ENCODE measurements around the gene TMEFF2.

The TMEFF2 gene

GRCh38 chr2:192069417-192069816, 125.3 kb downstream of the TMEFF2 start:
- FAIRE-seq (no peak), DNase-seq (ENCODE audit: low spot score) (no peak)

GRCh38 chr2:192068966-192069365, 125.8 kb downstream of the TMEFF2 start:
- no peak for DNase-seq (ENCODE audit: low spot score)
- no peak for FAIRE-seq

GRCh38 chr2:192067631-192068030, 127.1 kb downstream of the TMEFF2 start:
- DNase-seq (ENCODE audit: low spot score) (no peak), FAIRE-seq (no peak)

GRCh38 chr2:192064459-192064858, 130.3 kb downstream of the TMEFF2 start:
- no peak for DNase-seq (ENCODE audit: low spot score)

GRCh38 chr2:192060161-192060560, 134.6 kb downstream of the TMEFF2 start:
- DNase-seq (ENCODE audit: low spot score) (no peak), FAIRE-seq (no peak)

More at GRCh38 chr2:192064459-192064858, 130.3 kb downstream of the TMEFF2 start:
- no peak for FAIRE-seq

GRCh38 chr2:192059266-192059665, 135.5 kb downstream of the TMEFF2 start:
- FAIRE-seq (no peak), DNase-seq (ENCODE audit: low spot score) (no peak)

- no peak for DNase-seq (ENCODE audit: low spot score)
- FAIRE-seq: no peak
These were observed 140.8 kb downstream of the TMEFF2 start for GRCh38 chr2:192053921-192054320.

- no peak for DNase-seq (ENCODE audit: low spot score)
- no peak for FAIRE-seq
These were observed 143.2 kb downstream of the TMEFF2 start for GRCh38 chr2:192051533-192051932.

GRCh38 chr2:192049362-192049761, 145.4 kb downstream of the TMEFF2 start:
- FAIRE-seq (no peak), DNase-seq (ENCODE audit: low spot score) (no peak)

- DNase-seq (ENCODE audit: low spot score) (no peak), FAIRE-seq (peak; percentile 66)
These were observed 147.2 kb downstream of the TMEFF2 start for GRCh38 chr2:192047315-192048107.

- FAIRE-seq: no peak
These were observed 150.2 kb downstream of the TMEFF2 start for GRCh38 chr2:192044496-192044895.

GRCh38 chr2:192043216-192043870, 151.4 kb downstream of the TMEFF2 start:
- DNase-seq (ENCODE audit: low spot score): no peak
- no peak for FAIRE-seq

More at GRCh38 chr2:192044496-192044895, 150.2 kb downstream of the TMEFF2 start:
- DNase-seq (ENCODE audit: low spot score): no peak

- FAIRE-seq: no peak
- DNase-seq (ENCODE audit: low spot score): no peak
These were observed 152.6 kb downstream of the TMEFF2 start for GRCh38 chr2:192042126-192042525.

GRCh38 chr2:192038110-192038509, 156.6 kb downstream of the TMEFF2 start:
- DNase-seq (ENCODE audit: low spot score) (no peak), FAIRE-seq (no peak)

GRCh38 chr2:192035731-192036442, 158.8 kb downstream of the TMEFF2 start:
- FAIRE-seq (no peak), DNase-seq (ENCODE audit: low spot score) (no peak)

- DNase-seq (ENCODE audit: low spot score) (no peak), FAIRE-seq (no peak)
These were observed 163.9 kb downstream of the TMEFF2 start for GRCh38 chr2:192030856-192031255.

GRCh38 chr2:192030289-192030688, 164.4 kb downstream of the TMEFF2 start:
- FAIRE-seq: no peak

GRCh38 chr2:192029089-192029488, 165.6 kb downstream of the TMEFF2 start:
- DNase-seq (ENCODE audit: low spot score) (no peak), FAIRE-seq (no peak)

More at GRCh38 chr2:192030289-192030688, 164.4 kb downstream of the TMEFF2 start:
- no peak for DNase-seq (ENCODE audit: low spot score)

- FAIRE-seq: no peak
These were observed 168.0 kb downstream of the TMEFF2 start for GRCh38 chr2:192026825-192027120.

GRCh38 chr2:192026059-192026824, 168.5 kb downstream of the TMEFF2 start:
- FAIRE-seq (no peak), DNase-seq (ENCODE audit: low spot score) (no peak)

More at GRCh38 chr2:192026825-192027120, 168.0 kb downstream of the TMEFF2 start:
- no peak for DNase-seq (ENCODE audit: low spot score)

- FAIRE-seq (no peak), DNase-seq (ENCODE audit: low spot score) (no peak)
These were observed 169.1 kb downstream of the TMEFF2 start for GRCh38 chr2:192025637-192026036.

Data from RCC 7860 (cell line).